Neural crest cell (in vitro differentiated cells): Measurements from ENCODE around the gene FAM149B1. TPM values are rescaled to one million over a fixed set of nuclear protein-coding genes. Genes with fewer than 3 reads are reported as not detected.

ENCODE experiments used
- DNase-seq: peaks from one replicate; pipeline ENCODE4 v3.0.0; 2021; ENCODE audit warnings: low read depth, mixed read lengths, low spot score
- H3K27ac Mint-ChIP-seq: one replicate; pipeline ENCODE4 v1.8.0; 2021; ENCODE audit warnings: mild to moderate bottlenecking, mixed read lengths; ENCODE audit not compliant: unreplicated experiment
- H3K27me3 Mint-ChIP-seq: 2 replicates; pipeline ENCODE4 v1.8.0; 2021; ENCODE audit warnings: low read depth, mild to moderate bottlenecking, mixed read lengths
- H3K36me3 Mint-ChIP-seq: 2 replicates; pipeline ENCODE4 v1.8.0; 2021; ENCODE audit warnings: low read depth, mild to moderate bottlenecking, mixed read lengths
- H3K4me1 Mint-ChIP-seq: 2 replicates; pipeline ENCODE4 v1.8.0; 2021; ENCODE audit warnings: mixed read lengths
- H3K4me3 Mint-ChIP-seq: one replicate; pipeline ENCODE4 v1.8.0; 2021; ENCODE audit warnings: mild to moderate bottlenecking, mixed read lengths
- H3K9me3 Mint-ChIP-seq: 2 replicates; pipeline ENCODE4 v1.8.0; 2021; ENCODE audit warnings: mixed read lengths
- CTCF ChIP-seq: fragments of 200-600 bp; sonication (generic); conservative IDR thresholded peaks from 2 replicates; pipeline ENCODE4 v1.5.0; 2021; ENCODE audit warnings: antibody characterized with exemption, mild to moderate bottlenecking
- total RNA-seq: library from RNA; stranded (reverse); gene quantifications from 2 replicates; pipeline ENCODE4 v1.2.1, GENCODE V29; 2021

The FAM149B1 gene
- total RNA-seq, 1 donor from 2014 or later = 27.2 TPM

GRCh38 chr10:73210395-73211105, 42.6 kb downstream of the FAM149B1 start:
- H3K36me3 Mint-ChIP-seq = peaks cover 20% of the 10 kb centered on the region
- no peaks in the 10 kb centered on the region for H3K27me3 Mint-ChIP-seq
- no peak overlapping the region for H3K4me3 Mint-ChIP-seq
- TF ChIP-seq CTCF = no peak
- no peak for DNase-seq
- no peak overlapping the region for H3K27ac Mint-ChIP-seq
- peaks cover 6% of the 10 kb centered on the region for H3K9me3 Mint-ChIP-seq
- H3K4me1 Mint-ChIP-seq = no peaks in the 10 kb centered on the region

GRCh38 chr10:73211106-73211811, 43.3 kb downstream of the FAM149B1 start:
- TF ChIP-seq CTCF = no peak
- Mint-ChIP-seq H3K36me3 (peaks cover 19% of the 10 kb centered on the region), H3K4me3 (no peak overlapping the region), H3K9me3 (no peaks in the 10 kb centered on the region), H3K4me1 (no peaks in the 10 kb centered on the region), H3K27me3 (no peaks in the 10 kb centered on the region), H3K27ac (no peak overlapping the region)
- DNase-seq = no peak

- Mint-ChIP-seq H3K4me1 (no peaks in the 10 kb centered on the region), H3K27me3 (no peaks in the 10 kb centered on the region), H3K9me3 (no peaks in the 10 kb centered on the region), H3K27ac (no peak overlapping the region), H3K36me3 (peaks cover 29% of the 10 kb centered on the region), H3K4me3 (no peak overlapping the region)
- no peak for TF ChIP-seq CTCF
- DNase-seq = no peak
Measured at GRCh38 chr10:73215749-73216148, 47.8 kb downstream of the FAM149B1 start.

GRCh38 chr10:73217628-73218027, 49.7 kb downstream of the FAM149B1 start:
- H3K27ac Mint-ChIP-seq = no peak overlapping the region
- no peak overlapping the region for H3K4me3 Mint-ChIP-seq
- no peaks in the 10 kb centered on the region for H3K4me1 Mint-ChIP-seq
- no peak for TF ChIP-seq CTCF
- H3K27me3 Mint-ChIP-seq = no peaks in the 10 kb centered on the region
- H3K9me3 Mint-ChIP-seq = no peaks in the 10 kb centered on the region
- no peak for DNase-seq
- H3K36me3 Mint-ChIP-seq = peaks cover 31% of the 10 kb centered on the region

- Mint-ChIP-seq H3K27ac (no peak overlapping the region), H3K4me3 (no peak overlapping the region), H3K4me1 (no peaks in the 10 kb centered on the region), H3K27me3 (no peaks in the 10 kb centered on the region), H3K36me3 (peaks cover 29% of the 10 kb centered on the region), H3K9me3 (no peaks in the 10 kb centered on the region)
- TF ChIP-seq CTCF = peak; percentile 57
- no peak for DNase-seq
Measured at GRCh38 chr10:73218431-73219191, 50.7 kb downstream of the FAM149B1 start.
